Neutrophil (primary cell): ENCODE results near the gene SMAD3.

Experiments used
- H3K27ac ChIP-seq: fragments of 200-600 bp; sonication (generic); 2 replicates; pipeline ENCODE4 v1.5.1; 2016; ENCODE audit warnings: mild to moderate bottlenecking, moderate library complexity
- H3K27me3 ChIP-seq: fragments of 200-600 bp; sonication (generic); 2 replicates; pipeline ENCODE4 v1.6.0; 2016; ENCODE audit warnings: mild to moderate bottlenecking
- H3K36me3 ChIP-seq: fragments of 200-600 bp; sonication (generic); 2 replicates; pipeline ENCODE4 v1.5.1; 2017
- H3K4me1 ChIP-seq, 2 experiments: fragments of 200-600 bp in 1 of 2; sonication (generic) in 1 of 2; 1 replicate in 1 of 2; 2 replicates in 1 of 2; pipeline versions ENCODE4 v1.5.1 to v1.6.1; 2013 to 2016; ENCODE audit warnings: low read depth in 1 of 2, low read length in 1 of 2, mild to moderate bottlenecking in 1 of 2, moderate library complexity in 1 of 2; ENCODE audit not compliant: control insufficient read depth in 1 of 2, insufficient read depth in 1 of 2
- H3K4me3 ChIP-seq, 2 experiments: fragments of 200-600 bp in 1 of 2; sonication (generic) in 1 of 2; 1 replicate in 1 of 2; 2 replicates in 1 of 2; pipeline ENCODE4 v1.5.1; 2013 to 2016; ENCODE audit warnings: low read depth in 1 of 2, low read length in 1 of 2, mild to moderate bottlenecking in 1 of 2, moderate library complexity in 1 of 2
- H3K9me3 ChIP-seq: fragments of 200-600 bp; sonication (generic); 2 replicates; pipeline ENCODE4 v1.5.1; 2016
- CTCF ChIP-seq: fragments of 200-600 bp; sonication (generic); IDR thresholded peaks from 2 replicates; pipeline ENCODE4 v1.5.1; 2016; ENCODE audit warnings: antibody characterized with exemption

The SMAD3 gene

GRCh38 chr15:67201136-67201535 is 135.7 kb downstream of the SMAD3 start:
- Histone ChIP-seq H3K27ac (no peak overlapping the region), H3K4me3 (no peak overlapping the region), H3K4me1 (peaks cover 4 to 7% of the 10 kb centered on the region in 2 experiments), H3K36me3 (peaks cover 58% of the 10 kb centered on the region), H3K9me3 (no peaks in the 10 kb centered on the region), H3K27me3 (no peaks in the 10 kb centered on the region)
- no peak for TF ChIP-seq CTCF

GRCh38 chr15:67202091-67202490 is 136.7 kb downstream of the SMAD3 start:
- H3K27me3 ChIP-seq = no peaks in the 10 kb centered on the region
- peaks cover 4 to 7% of the 10 kb centered on the region in 2 experiments for H3K4me1 ChIP-seq
- H3K36me3 ChIP-seq = peaks cover 64% of the 10 kb centered on the region
- no peak for TF ChIP-seq CTCF
- no peaks in the 10 kb centered on the region for H3K9me3 ChIP-seq
- H3K27ac ChIP-seq = no peak overlapping the region
- no peak overlapping the region for H3K4me3 ChIP-seq

DNA sequence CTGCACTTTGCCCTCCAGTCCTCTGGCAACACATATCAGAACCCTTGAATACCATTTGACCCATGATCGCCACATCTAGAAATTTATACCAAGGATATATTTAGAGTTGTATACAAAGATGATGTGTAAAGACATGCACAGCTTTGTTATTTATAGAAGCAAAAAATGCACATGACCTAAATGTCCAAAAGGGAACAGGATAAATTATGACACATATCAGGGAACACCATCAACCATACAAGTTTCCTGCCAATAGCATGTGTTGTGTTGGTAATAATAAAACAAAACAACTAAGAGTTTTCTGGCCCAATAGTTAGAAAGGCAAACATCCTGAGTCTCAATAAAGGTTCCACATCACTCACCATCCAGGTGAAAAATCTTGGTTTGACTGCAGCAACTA is 137.6 kb downstream of the SMAD3 start:
- peaks cover 4 to 7% of the 10 kb centered on the region in 2 experiments for H3K4me1 ChIP-seq
- no peak overlapping the region for H3K4me3 ChIP-seq
- no peak overlapping the region for H3K27ac ChIP-seq
- TF ChIP-seq CTCF = no peak
- H3K27me3 ChIP-seq = no peaks in the 10 kb centered on the region
- peaks cover 68% of the 10 kb centered on the region for H3K36me3 ChIP-seq
- H3K9me3 ChIP-seq = no peaks in the 10 kb centered on the region

GRCh38 chr15:67207555-67208207 is 142.3 kb downstream of the SMAD3 start:
- Histone ChIP-seq H3K4me1 (no peaks in the 10 kb centered on the region), H3K9me3 (no peaks in the 10 kb centered on the region), H3K4me3 (no peak overlapping the region), H3K27ac (no peak overlapping the region), H3K36me3 (peaks cover 45% of the 10 kb centered on the region), H3K27me3 (no peaks in the 10 kb centered on the region)
- no peak for TF ChIP-seq CTCF

- peaks cover 38% of the 10 kb centered on the region for H3K36me3 ChIP-seq
- H3K9me3 ChIP-seq = no peaks in the 10 kb centered on the region
- no peak for TF ChIP-seq CTCF
- no peak overlapping the region for H3K4me3 ChIP-seq
- H3K27me3 ChIP-seq = no peaks in the 10 kb centered on the region
- no peaks in the 10 kb centered on the region for H3K4me1 ChIP-seq
- no peak overlapping the region for H3K27ac ChIP-seq
These were observed 143.0 kb downstream of the SMAD3 start for GRCh38 chr15:67208396-67208795.
